Measurements from ENCODE around the gene MYBPC1.
"Not testable (repeated sequence)": the region's sequence is repeated elsewhere in the genome, so short reads cannot be mapped to it uniquely, and the experiment has no call there.

MYBPC1 gene

GRCh38 chr12:101720118-101720517 is 125.3 kb downstream of the MYBPC1 start:
- intact Hi-C loops (cut with DNase I), result no loop called here
- no peak for DNase-seq

GRCh38 chr12:101722392-101722791 is 127.6 kb downstream of the MYBPC1 start:
- DNase-seq, result no peak
- intact Hi-C loops (cut with DNase I), result no loop called here

- intact Hi-C loops (cut with DNase I), result no loop called here
- no peak for DNase-seq
These were observed 132.3 kb downstream of the MYBPC1 start for GRCh38 chr12:101727098-101727497.

- DNase-seq, result no peak
- intact Hi-C loops (cut with DNase I), result no loop called here
These were observed 135.1 kb downstream of the MYBPC1 start for GRCh38 chr12:101729842-101730241.

GRCh38 chr12:101732318-101732717 is 137.5 kb downstream of the MYBPC1 start:
- DNase-seq, result no peak
- intact Hi-C loops (cut with DNase I), result no loop called here

- no peak for DNase-seq
- intact Hi-C loops (cut with DNase I), result no loop called here
These were observed 138.4 kb downstream of the MYBPC1 start for GRCh38 chr12:101733166-101733565.

- DNase-seq; intact Hi-C loops (cut with DNase I): not testable (repeated sequence)
These were observed 139.7 kb downstream of the MYBPC1 start for GRCh38 chr12:101734482-101734881.

Measured in posterior cingulate gyrus (tissue), 11 donors.